HepG2 (cell line): ENCODE measurements around the gene MICA. TPM values are rescaled to one million over a fixed set of nuclear protein-coding genes. Genes with fewer than 3 reads are reported as not detected.

ENCODE experiments used
- AGO1 ChIP-seq: fragments of 200-400 bp; formaldehyde crosslinking; IDR thresholded peaks from 2 replicates; pipeline ENCODE4 v1.6.1; 2017; ENCODE audit warnings: mild to moderate bottlenecking, low read depth, low read length, moderate library complexity; ENCODE audit not compliant: poor library complexity, severe bottlenecking
- ARNT2 ChIP-seq: sonication (generic); formaldehyde crosslinking; IDR thresholded peaks from 2 replicates; pipeline ENCODE4 v1.8.0; 2022; ENCODE audit warnings: mild to moderate bottlenecking, low read depth, missing genetic modification reagents, moderate library complexity
- ESRRA ChIP-seq: sonication (generic); formaldehyde crosslinking; IDR thresholded peaks from 2 replicates; pipeline ENCODE4 v1.5.1; 2020; ENCODE audit warnings: mild to moderate bottlenecking, low read depth, missing genetic modification reagents
- IKZF1 ChIP-seq: fragments of 450-650 bp; IDR thresholded peaks from 2 replicates; pipeline ENCODE4 v1.7.1; 2016
- KIAA2018 ChIP-seq: sonication (generic); formaldehyde crosslinking; IDR thresholded peaks from 2 replicates; pipeline ENCODE4 v1.5.0; 2020; ENCODE audit warnings: mild to moderate bottlenecking, missing genetic modification reagents, borderline replicate concordance
- MEF2D ChIP-seq: sonication (generic); formaldehyde crosslinking; IDR thresholded peaks from 2 replicates; pipeline ENCODE4 v1.5.1; 2020; ENCODE audit warnings: mild to moderate bottlenecking, missing genetic modification reagents
- MYC ChIP-seq: sonication (generic); formaldehyde crosslinking; IDR thresholded peaks from 2 replicates; pipeline ENCODE4 v1.9.0; 2021; ENCODE audit warnings: missing genetic modification reagents, borderline replicate concordance
- PAX8 ChIP-seq: sonication (generic); formaldehyde crosslinking; IDR thresholded peaks from 2 replicates; pipeline ENCODE4 v1.8.0; 2022; ENCODE audit warnings: mild to moderate bottlenecking, missing genetic modification reagents, borderline replicate concordance
- TCF7 ChIP-seq: sonication (generic); IDR thresholded peaks from 2 replicates; pipeline ENCODE4 v1.6.1; 2016; ENCODE audit warnings: antibody characterized with exemption, low read depth
- TSC22D2 ChIP-seq: sonication (generic); formaldehyde crosslinking; IDR thresholded peaks from 2 replicates; pipeline ENCODE4 v1.5.1; 2020; ENCODE audit warnings: missing genetic modification reagents, mild to moderate bottlenecking, borderline replicate concordance
- ZNF232 ChIP-seq: sonication (generic); formaldehyde crosslinking; IDR thresholded peaks from 2 replicates; pipeline ENCODE4 v1.4.0; 2020; ENCODE audit warnings: missing genetic modification reagents, borderline replicate concordance
- ZNF260 ChIP-seq: sonication (generic); formaldehyde crosslinking; IDR thresholded peaks from 2 replicates; pipeline ENCODE4 v1.4.0; 2020; ENCODE audit warnings: missing genetic modification reagents, low read depth, mild to moderate bottlenecking, borderline replicate concordance
- ZNF274 ChIP-seq: sonication (generic); formaldehyde crosslinking; IDR thresholded peaks from 2 replicates; pipeline ENCODE4 v1.5.1; 2020; ENCODE audit warnings: mild to moderate bottlenecking, missing genetic modification reagents
- ZNF496 ChIP-seq: sonication (generic); formaldehyde crosslinking; IDR thresholded peaks from 2 replicates; pipeline ENCODE4 v1.8.1; 2023; ENCODE audit warnings: mild to moderate bottlenecking, moderate library complexity, missing genetic modification reagents; ENCODE audit not compliant: insufficient replicate concordance
- ZSCAN30 ChIP-seq: sonication (generic); formaldehyde crosslinking; IDR thresholded peaks from 2 replicates; pipeline ENCODE4 v1.5.0; 2020; ENCODE audit warnings: mild to moderate bottlenecking, missing genetic modification reagents
- polyA plus RNA-seq, 8 experiments: library from polyadenylated mRNA; depleted of rRNA in 3 of 8; stranded (reverse) in 7 of 8; unstranded in 1 of 8; fragments of >200 nt; fragmentation: Illumina TruSeq in 4 of 8; extraction: Trizol in 4 of 8; gene quantifications; 2 replicates each; pipeline versions ENCODE4 v1.2.1 to v1.2.3, GENCODE V29; 2011 to 2016; ENCODE audit warnings: low read depth in 4 of 8, missing spikeins in 1 of 8, mixed read lengths in 1 of 8; ENCODE audit not compliant: insufficient read depth in 1 of 8
- total RNA-seq, 5 experiments: library from RNA; depleted of rRNA; stranded (reverse); fragments of >200 nt; fragmentation: Illumina TruSeq; extraction: Trizol; gene quantifications; 2 replicates each; pipeline ENCODE4 v1.2.3, GENCODE V29; 2016; ENCODE audit warnings: low read depth in 1 of 5
- TF ChIP-seq, protein P1 (sequence below), 2 experiments: sonication (generic) in 1 of 2; formaldehyde crosslinking in 1 of 2; IDR thresholded peaks; 2 replicates each; pipeline versions ENCODE4 v1.4.0 to v1.6.1; 2016 to 2020; ENCODE audit warnings: borderline replicate concordance in 1 of 2, low read depth in 1 of 2, mild to moderate bottlenecking in 1 of 2, missing genetic modification reagents in 1 of 2

MICA gene
- total and polyA plus RNA-seq, 2 of the 13 experiments (the other 11 are each of a cell fraction or from before 2014, with no cell fraction given) = 21.6 to 38.1 TPM

DNA sequence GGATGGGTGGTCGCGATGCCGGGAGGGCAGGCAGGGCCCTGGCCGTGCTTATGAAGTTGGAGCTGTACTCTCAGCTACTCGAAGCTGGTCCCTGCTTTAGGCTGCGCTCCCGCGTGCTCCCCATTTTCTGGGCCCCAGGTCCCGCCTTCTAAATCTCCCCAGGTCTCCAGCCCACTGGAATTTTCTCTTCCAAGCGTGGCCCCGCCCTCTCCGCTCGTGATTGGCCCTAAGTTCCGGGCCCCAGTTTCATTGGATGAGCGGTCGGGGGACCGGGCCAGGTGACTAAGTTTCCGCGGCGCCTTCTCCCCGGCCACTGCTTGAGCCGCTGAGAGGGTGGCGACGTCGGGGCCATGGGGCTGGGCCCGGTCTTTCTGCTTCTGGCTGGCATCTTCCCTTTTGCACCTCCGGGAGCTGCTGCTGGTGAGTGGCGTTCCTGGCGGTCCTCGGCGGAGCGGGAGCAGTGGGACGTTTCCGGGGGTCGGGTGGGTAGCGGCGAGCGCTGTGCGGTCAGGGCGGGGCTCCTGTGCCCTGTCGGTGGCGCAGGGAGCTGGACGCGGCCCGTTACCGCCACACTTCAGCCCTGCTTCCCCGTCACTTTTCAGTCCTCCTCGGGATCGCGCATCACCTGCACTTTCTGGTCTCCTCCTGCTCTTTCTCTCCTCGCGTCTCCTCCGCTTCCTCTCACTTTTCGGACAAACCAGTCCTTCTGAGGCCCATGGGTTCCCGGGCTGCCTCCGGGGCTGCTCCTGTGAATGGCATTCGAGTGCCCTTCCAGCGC is at the start of gene MICA (continued):
- TF ChIP-seq AGO1 (peak; percentile 83), ZNF496 (CRISPR knock-in tag) (no peak), ARNT2 (CRISPR knock-in tag) (peak; percentile 87), KIAA2018 (CRISPR knock-in tag) (no peak; the same call in 1 of the 2 replicates), TCF7 (no peak), MEF2D (CRISPR knock-in tag) (peak; percentile 76), ZNF274 (CRISPR knock-in tag) (peak; percentile 82), ZNF260 (no peak), MYC (peak; percentile 80), ZNF232 (peak; percentile 96), PAX8 (no peak; the same call in 1 of the 2 replicates), IKZF1 (no peak), ESRRA (CRISPR knock-in tag) (peak; percentile 59; the same call in 1 of the 2 replicates), TSC22D2 (peak; percentile 84; the same call in 1 of the 2 replicates), ZSCAN30 (CRISPR knock-in tag) (no peak)
- TF ChIP-seq, protein P1, sequence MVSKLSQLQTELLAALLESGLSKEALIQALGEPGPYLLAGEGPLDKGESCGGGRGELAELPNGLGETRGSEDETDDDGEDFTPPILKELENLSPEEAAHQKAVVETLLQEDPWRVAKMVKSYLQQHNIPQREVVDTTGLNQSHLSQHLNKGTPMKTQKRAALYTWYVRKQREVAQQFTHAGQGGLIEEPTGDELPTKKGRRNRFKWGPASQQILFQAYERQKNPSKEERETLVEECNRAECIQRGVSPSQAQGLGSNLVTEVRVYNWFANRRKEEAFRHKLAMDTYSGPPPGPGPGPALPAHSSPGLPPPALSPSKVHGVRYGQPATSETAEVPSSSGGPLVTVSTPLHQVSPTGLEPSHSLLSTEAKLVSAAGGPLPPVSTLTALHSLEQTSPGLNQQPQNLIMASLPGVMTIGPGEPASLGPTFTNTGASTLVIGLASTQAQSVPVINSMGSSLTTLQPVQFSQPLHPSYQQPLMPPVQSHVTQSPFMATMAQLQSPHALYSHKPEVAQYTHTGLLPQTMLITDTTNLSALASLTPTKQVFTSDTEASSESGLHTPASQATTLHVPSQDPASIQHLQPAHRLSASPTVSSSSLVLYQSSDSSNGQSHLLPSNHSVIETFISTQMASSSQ (IDR thresholded peaks at IDR 0.05; ENCODE audit: low read depth) = no peak
- TF ChIP-seq, protein P1 (CRISPR knock-in tag; IDR thresholded peaks at IDR 0.05; ENCODE audit: borderline replicate concordance) = no peak; the same call in 1 of the 2 replicates
